GM12801 (cell line): Measurements from ENCODE around the gene SPTBN5.

ENCODE experiments used
- TF ChIP-seq, protein P1 (sequence below): IDR thresholded peaks from one replicate; pipeline ENCODE4 v1.5.1; 2011; ENCODE audit warnings: control low read depth; ENCODE audit not compliant: insufficient read length; ENCODE audit errors: extremely low read depth

Gene SPTBN5

DNA sequence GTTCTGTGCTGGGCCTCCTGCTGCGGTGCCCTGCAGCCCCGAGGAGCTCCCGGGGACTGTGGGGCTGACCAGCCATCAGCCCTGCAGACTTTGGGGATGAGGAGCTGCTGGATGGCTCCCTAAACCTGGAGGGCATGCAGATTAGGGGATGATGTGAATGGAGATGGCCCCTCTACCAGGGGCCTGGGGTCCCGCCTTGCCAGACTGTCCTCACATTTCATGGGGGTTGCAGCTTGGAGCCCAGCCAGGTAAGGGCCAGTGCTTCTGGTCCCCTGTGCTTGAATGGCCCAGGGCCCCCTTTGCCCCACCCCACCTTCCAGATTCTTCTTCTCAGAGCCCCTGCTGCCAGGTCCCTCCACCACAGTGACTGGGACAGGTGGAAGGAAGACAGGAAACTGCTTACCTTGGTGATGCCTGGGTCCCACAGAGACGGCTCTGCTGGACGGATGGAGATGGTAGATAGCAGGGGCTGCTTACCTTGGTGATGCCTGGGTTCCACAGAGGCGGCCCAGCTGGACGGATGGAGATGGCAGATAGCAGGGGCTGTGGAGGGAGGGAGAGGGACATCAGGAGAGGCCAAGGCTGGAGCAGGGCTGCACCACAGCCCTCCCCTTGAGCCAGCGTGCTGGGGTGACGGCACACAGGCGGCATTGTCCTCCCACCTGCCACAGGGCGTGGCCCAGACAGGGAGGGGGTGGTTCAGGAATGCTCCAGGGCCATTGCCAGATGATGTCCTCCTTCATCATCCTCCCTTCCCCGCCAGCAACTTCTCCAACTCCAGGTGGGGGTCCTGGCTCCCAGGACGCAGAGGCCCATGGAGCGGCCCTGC is at the start of gene SPTBN5:
Gene SPTBN5, minus strand, starts transcription at position 632 of the 829 bp plus-strand sequence. Its CDS starts 556 bp downstream, at position 76.
- TF ChIP-seq, protein P1, sequence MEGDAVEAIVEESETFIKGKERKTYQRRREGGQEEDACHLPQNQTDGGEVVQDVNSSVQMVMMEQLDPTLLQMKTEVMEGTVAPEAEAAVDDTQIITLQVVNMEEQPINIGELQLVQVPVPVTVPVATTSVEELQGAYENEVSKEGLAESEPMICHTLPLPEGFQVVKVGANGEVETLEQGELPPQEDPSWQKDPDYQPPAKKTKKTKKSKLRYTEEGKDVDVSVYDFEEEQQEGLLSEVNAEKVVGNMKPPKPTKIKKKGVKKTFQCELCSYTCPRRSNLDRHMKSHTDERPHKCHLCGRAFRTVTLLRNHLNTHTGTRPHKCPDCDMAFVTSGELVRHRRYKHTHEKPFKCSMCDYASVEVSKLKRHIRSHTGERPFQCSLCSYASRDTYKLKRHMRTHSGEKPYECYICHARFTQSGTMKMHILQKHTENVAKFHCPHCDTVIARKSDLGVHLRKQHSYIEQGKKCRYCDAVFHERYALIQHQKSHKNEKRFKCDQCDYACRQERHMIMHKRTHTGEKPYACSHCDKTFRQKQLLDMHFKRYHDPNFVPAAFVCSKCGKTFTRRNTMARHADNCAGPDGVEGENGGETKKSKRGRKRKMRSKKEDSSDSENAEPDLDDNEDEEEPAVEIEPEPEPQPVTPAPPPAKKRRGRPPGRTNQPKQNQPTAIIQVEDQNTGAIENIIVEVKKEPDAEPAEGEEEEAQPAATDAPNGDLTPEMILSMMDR, result no peak

DNA sequence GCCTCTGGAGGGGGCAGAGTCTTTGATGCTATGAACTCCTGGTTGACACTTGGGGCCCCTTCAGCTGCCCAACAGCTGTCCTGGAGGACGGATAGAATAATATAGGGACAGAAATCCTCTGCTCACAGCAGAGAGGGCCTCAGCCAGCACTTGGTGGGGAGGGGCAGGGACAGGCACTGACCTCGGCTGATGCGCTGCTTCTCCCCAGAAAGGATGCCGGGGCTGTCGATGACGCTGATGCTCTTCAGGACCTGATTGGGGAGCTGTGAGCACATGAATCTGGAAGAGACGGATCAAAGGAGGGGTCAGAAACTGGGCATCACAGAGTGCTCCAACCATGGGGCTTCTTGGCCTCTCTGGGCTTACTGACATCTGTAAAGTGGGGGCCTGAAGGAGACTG is 49.0 kb upstream of the SPTBN5 start:
- TF ChIP-seq, protein P1, result no peak

DNA sequence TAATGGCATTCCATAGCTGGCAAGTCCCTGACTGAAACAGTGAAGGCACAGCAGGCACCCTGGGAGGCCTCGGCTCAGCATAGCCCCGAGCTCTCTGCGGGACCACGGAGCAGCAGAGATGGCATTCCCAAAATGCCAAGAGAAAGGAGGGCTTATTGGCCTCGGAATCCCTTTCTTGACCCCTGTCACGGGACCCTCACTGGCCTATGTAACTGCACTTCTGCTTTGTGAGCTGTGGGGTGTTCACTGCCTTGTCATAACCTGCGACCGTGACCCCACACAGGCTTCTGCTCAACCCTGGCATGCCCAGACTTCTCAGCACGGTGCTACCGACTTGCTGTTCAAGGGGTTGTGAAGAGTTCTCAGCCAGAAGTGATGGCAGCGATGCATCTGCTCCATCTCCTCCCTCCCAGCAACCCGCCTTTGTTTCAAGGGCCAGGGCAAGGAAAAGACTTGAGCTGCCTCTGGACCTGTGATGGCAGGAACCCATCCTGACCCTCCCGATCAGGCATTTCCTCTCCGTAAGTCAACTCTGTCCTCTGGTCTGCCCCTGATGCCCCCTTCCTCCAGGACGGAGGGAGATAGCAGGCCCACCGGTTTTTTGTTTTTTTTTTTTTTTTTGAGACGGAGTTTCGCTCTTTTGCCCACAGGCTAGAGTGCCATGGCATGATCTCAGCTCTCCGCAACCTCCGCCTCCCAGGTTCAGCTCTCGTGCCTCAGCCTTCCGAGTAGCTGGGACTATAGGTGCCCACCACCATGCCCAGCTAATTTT is 48.0 kb upstream of the SPTBN5 start:
- TF ChIP-seq, protein P1, result no peak

DNA sequence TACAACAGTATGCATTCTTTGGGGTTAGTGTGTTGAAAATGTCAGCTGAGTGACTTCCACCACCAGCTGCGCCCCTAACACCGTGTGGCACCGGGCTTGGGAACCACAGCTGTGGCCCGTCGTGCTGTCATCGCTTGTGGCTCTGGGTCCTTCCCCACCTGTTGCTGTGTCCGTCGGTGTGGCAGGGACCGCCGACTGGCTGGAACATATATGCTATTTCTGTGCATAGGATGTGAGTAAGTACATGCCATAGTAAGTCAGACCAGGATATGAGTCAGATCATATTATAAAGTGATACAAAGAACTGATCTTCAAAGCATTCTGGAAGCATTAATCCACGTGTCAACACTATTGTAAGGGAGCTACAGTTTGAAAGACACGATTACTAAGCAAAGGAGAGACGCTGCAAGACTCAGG is 46.6 kb upstream of the SPTBN5 start:
- TF ChIP-seq, protein P1, result no peak

DNA sequence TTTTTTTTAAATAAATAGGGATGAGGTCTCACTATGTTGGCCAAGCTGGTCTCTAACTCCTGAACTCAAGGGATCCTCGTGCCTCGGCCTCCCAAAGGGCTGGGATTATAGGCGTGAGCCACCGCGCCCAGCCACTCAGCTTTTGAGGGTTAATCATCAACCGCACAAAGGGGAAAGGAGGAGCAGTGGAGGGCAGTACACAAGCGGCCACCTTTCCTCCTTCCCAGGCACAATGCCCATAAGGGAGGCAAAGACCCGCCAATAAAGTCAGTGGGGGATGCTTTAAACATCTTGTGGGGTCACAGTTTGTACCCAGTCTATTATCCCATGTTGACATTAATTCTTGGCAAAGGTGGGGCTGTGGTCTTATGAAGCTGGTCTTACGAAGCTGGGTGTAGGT is 46.1 kb upstream of the SPTBN5 start:
- TF ChIP-seq, protein P1, result no peak

DNA sequence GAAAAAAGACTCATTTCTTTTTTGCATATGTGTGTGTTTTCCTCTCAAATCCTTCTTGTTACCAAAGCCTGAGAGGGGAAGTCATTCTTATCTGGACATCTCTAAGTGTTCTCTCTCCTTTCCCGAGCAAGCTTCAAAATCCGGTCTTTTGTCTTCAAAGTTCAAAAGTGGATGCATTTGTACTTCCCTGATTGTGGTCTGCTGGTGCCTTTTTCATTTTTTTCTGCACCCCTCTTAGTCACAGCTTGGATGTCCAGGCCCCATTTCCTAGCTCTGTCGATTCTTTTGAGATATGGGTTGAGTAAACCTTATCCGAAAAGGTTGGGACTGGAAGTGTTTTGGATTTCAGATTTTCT is 43.7 kb upstream of the SPTBN5 start:
- TF ChIP-seq, protein P1, result no peak

DNA sequence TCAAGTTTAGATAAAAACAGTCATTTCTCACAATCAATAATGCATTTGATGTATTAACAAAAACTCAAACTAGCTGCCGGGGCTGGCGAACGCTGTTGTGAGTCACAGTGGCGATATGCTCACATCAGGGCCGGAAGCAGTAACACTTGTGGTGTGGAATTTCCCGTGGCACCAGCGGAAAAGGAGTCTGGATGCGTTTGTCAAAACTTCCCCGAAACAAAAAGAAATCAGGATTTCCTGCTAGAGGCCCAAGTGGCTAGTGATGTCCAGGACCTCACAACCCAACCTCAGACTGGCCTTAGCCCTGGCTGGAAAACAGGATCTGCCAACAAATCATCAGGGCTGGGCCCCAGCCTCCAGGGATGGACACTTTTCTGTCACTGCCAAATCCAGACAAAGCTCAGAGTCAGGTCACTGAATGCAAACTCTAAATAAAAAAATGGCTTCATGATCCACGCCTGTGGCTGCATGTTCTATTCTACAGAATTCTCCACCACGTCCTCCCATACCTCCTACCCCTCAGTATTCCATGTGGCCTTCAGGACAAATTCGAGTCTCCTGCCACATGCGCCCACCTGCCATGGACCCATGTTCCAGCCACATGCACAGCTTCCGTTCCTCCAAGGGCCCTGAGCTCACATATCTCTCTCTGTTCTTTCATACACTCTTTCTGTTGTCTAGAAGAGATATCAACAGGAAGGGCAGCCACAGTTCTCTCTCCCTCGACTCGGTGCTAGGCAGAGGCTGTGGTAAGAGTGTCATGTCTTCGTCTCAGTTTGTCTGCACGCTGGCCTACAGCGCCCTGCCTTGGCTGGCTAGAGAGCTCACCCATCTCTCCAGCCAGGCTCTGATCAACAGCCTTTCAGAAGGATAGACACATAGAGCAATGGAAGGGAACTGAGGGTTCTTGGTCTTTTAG is 43.1 kb upstream of the SPTBN5 start:
- TF ChIP-seq, protein P1, result no peak
